Islet precursor cell (in vitro differentiated cells): ENCODE results near the gene CDK15.

ENCODE experiments used
- DNase-seq: peaks from one replicate; pipeline ENCODE4 v3.0.0-alpha.2; 2018

Gene CDK15

DNA sequence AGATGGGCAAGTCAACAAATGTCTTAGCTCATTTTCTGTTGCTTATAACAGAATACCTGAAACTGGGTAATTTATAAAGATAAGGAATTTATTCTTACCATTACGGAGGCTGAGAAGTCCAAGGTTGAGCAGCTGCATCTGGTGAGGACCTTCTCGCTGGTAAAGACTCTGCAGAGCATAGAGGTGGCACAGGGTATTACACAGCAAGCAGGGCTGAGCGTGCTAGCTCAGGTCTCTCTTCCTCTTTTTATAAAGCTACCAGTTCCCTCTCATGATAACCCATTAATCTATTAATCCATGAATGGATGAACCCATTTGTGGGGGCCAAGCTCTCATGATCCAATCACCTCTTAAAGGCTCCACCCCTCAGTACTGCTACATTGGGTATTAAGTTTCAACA lies 109.1 kb downstream of the CDK15 start:
- DNase-seq: no peak

- DNase-seq: no peak
Measured at GRCh38 chr2:201916565-201916964, 110.2 kb downstream of the CDK15 start.

DNA sequence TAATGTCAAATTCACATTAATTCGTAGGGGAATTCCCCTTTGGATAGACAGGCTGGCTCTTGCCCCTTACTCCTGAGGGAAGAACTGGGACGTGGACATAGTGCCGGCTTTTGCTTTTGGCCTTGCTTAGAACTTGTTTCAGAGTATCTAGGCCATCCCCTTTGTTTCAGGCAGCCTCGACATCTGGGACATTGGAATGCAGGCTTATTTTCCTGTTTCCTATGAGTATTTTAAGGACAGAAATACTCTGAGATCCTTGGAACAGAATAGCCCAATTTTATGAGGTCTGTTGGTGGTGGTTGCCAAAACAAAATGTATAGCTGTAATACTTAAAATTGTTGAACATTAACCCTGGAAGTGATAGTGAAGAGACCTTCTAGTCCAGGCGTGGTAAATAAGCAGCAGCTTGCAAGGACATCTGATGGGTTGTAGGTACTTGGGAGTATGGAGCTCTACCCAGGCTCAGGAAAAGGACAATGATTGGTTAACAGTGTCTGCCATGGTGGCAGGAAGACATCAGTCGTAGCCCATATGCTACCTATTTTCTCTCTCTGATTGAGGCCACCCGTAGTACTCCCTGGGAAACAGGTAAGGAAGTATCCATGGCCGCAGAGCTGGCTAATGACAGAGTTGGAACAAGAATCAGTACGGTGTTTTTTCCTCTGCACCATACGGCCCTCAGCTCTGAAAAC lies 112.4 kb downstream of the CDK15 start:
- DNase-seq: no peak

DNA sequence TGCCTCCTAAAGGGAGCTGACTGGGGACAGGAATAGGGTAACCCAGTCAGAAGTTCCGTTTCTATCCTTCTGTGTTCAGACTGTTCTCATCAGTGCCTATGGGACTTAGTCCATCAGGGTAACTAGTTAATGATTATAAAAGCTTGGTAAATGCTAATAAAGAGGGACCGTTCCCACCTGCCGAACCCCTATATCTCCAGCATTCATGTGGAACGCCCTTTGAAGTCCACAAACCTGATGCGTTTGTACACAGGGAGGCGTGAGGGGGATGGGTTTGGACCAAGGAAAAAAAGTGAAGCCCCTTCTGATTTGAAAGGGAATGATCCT lies 112.9 kb downstream of the CDK15 start:
- no peak for DNase-seq

- no peak for DNase-seq
Measured at GRCh38 chr2:201923436-201924328, 117.3 kb downstream of the CDK15 start.

- no peak for DNase-seq
Measured at GRCh38 chr2:201924453-201924852, 118.1 kb downstream of the CDK15 start.

DNA sequence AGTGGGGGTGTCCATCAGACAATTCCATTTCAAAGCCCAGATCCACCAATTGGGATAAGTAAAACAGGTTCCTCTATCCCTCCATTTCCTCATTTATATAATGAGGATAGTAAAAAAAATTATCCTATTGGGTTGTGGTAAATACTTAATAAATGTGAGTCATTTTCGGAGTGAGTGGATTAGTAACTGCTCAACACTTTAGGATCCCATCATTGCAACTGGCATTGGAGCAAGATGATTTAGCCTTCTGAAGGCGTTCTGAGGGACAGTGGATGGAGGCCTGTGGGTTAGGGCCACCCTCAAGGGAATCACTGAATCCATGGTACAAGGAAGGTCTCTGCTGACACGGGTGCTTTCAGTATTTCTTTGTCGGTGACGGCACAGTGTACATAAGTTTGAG lies 118.7 kb downstream of the CDK15 start:
- no peak for DNase-seq

GRCh38 chr2:201926067-201926466 lies 119.7 kb downstream of the CDK15 start:
- DNase-seq: no peak

DNA sequence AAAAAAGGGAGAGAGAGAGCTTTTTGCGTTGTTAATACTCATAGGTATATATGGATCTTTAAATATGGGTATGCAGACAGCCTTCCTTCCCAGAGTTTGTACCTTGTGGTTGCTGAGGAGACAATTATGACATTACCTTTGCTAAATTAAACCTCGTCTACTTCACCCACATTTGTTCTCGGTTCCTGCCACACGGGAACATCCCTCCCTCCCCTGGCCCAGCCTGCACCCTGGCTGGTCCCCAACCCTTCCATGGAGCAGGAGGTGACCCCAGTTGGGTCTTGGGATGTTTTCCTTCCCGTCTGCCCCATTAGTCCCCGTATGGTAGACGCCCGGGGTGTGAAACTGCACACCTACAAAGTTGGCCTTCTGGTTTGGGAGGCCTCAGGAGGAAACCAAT lies 122.0 kb downstream of the CDK15 start:
- DNase-seq: no peak

GRCh38 chr2:201929281-201930026 lies 123.1 kb downstream of the CDK15 start:
- no peak for DNase-seq

- DNase-seq: no peak
Measured at GRCh38 chr2:201930043-201930442, 123.7 kb downstream of the CDK15 start.

- DNase-seq: no peak
Measured at GRCh38 chr2:201930831-201931230, 124.5 kb downstream of the CDK15 start.

- no peak for DNase-seq
Measured at GRCh38 chr2:201931475-201931874, 125.1 kb downstream of the CDK15 start.

DNA sequence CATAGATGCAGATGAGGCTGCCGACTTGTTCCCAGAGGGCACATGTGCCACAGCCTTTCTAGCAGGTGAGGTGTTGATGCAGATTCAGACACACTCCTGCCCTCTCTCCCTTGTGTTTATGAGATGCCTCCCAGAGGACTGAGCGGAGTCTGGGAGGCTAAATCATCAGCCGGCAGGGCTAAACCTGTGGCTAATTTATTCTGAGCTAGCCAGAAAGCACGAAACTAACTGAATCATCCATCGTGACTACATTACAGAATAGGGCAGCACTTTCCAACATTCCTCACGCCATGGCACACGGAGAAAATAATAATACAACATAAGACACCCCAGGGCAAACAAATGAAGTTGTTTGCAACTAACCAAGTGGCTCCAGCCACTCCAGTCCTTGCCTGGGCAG lies 125.6 kb downstream of the CDK15 start:
- no peak for DNase-seq

DNA sequence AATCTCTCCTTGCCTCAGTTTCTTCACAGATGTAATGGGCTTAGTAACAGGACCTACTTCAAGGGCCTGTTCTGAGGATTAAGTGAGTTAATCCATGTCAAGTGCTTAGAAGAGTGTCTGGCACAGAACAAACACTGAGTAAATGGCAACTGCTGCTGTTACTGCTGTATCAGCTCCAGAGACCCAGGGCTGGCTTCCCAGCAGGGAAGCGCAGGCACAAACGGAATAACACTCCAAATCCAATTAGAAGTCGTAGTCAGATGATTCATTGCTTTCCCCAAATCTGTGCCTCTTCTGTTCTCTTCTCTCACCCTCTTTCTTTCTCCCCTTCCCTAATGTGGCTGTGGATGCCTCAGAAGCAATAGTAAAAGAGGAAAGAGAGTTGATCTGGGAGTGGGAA lies 126.2 kb downstream of the CDK15 start:
- DNase-seq: no peak

DNA sequence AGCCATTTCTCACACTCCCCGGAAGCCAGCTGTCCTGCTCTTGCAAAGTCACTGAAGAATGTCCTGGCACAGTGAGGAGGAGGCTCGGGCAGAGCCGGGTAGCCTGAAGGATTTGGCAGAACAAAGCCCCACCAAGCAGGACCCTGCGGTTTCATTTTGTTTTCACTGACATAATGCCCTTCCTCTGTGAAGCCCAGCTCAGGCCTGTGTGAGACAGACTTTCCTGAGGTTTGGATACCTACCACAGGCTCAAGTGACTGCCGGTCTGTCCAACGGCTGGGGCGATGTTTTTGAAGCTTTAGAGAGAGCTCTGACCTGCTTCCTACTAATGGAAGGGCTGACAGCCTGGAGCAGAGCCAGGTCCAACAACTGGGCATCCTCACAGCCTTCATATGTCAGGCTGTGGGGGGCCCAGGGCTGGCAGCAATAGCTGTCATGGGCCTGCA lies 127.5 kb downstream of the CDK15 start:
- DNase-seq: no peak

DNA sequence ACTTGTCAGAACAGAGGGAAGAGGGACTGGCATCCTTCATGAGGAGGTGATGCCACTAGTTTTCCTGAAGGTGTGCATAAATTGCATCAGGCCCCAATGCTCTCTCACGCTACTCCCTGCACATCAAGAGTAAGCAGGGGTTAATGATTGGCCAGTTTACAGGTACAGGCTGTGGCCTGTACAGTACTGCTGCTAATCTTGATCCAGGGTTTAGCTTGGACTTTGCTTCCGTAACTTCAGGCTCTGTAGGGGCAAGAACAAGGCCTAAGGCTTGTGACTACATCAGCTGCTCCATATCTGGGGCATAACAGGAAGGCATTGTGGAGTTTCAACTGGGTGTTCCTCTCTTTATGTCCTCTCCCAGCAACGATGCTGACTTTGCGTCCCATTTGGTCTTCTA lies 130.5 kb downstream of the CDK15 start:
- no peak for DNase-seq

DNA sequence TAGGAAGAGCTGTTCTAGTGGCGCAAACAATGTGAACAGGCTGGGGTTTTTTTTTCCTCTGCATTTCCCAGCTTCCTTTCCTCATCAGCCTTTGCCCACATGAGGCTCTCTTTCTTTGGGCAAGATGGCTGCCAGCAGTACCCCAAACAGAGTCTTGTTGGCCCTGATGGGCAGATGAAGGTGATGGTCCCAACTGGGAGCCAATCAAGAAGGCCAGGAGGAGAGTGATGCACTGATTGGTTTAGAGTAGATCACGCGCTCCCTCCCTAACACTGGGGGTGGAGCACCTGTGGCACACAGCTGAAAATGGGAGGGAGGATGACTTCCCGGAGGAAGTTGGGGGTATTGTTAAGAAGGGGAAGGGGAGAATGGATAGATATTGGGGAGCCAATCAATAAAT lies 131.0 kb downstream of the CDK15 start:
- no peak for DNase-seq

DNA sequence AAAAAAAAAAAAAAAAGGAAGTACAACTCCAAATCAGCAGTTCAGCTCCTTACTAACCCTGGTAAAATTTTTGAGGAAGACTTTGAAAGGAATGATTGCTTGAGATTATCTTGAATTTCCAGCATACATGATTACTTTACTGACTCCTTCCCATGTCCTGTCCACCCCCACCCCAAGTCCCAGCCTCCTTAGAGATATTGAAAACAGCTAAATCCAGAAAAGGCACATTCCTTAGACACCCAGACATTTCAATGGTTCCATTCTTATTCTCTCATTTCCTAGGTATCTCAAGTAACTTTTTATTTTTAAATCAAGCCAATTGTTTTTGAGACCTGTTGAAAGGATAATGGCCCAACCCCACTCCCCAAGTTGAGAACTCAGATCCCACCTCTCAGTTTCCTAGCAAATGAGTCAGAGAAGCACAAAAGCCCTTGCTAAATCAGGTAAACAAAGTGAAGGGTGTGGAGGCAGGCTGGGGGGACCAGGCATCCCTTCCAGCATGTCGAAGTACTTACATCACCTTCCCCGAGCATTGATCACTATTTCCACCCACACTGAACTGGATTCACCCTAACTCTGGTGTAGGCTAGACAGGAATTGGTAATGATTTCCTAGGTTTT lies 131.9 kb downstream of the CDK15 start:
- DNase-seq: peak; percentile 60

- DNase-seq: peak; percentile 36
Measured at GRCh38 chr2:201938781-201939180, 132.4 kb downstream of the CDK15 start.

DNA sequence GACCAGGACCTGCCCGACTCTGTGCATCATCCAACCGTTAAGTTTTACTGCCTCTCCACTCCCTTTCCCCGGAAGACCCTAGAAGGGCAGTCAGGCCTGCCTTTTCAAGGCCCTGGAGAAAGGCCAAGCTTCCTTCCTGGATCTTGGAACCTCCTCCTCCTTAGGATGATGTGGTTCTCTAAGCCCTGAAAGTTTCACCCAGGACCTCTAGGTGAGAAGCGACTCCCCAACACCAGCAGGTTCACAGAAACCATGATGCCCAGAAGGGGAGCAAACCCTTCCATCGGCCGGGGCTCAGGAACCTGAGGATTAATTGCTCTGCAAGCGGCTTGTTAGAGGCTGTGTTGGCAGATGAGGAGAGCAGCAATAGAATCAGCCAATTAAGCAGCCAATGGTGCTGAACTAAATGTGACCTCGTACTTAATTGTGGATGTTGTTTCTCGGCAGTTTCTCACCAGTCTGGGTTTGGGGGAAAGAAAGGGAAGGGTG lies 133.2 kb downstream of the CDK15 start:
- no peak for DNase-seq

DNA sequence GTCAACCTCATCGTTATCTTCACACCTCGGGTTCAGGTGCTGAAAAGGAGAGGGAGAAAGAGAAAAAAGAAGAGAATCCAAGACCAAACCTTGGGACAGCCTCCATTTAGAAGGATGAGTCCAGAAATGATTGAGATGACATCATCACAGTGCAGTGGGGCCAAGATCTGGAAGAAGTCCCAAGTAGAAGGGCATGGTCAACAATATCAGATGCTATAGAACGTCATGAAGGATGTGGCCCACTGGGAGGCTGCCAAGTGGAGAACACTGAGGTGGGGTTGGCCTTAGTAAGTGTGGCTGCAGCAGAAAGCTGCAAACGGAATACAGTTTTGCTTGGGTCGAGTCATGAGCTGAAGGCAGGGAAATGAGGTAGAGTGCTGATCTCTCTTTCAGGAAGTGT lies 136.2 kb downstream of the CDK15 start:
- no peak for DNase-seq
